Astrocyte (in vitro differentiated cells and primary cell): ENCODE measurements around the gene UVRAG. TPM values are rescaled to one million over a fixed set of nuclear protein-coding genes. Genes with fewer than 3 reads are reported as not detected.

Experiments used
- DNase-seq: peaks from one replicate; pipeline ENCODE4 v3.0.0-alpha.2; 2010; ENCODE audit warnings: low read depth
- FAIRE-seq: peaks from 2 replicates; lab custom pipeline; 2011; peaks lifted over from hg19 to GRCh38; lab: Jason Lieb, UNC
- H2AFZ ChIP-seq: 2 replicates; pipeline ENCODE4 v1.6.0; 2012; ENCODE audit warnings: low read depth, low read length, inconsistent platforms
- H3K27ac ChIP-seq: 2 replicates; pipeline ENCODE4 v1.5.1; 2011; ENCODE audit warnings: low read depth, low read length, inconsistent platforms
- H3K27me3 ChIP-seq: 2 replicates; pipeline ENCODE4 v1.6.0; 2011; ENCODE audit warnings: low read length, inconsistent platforms; ENCODE audit not compliant: insufficient read depth
- H3K36me3 ChIP-seq: 2 replicates; pipeline ENCODE4 v1.5.1; 2011; ENCODE audit warnings: low read length, inconsistent platforms; ENCODE audit not compliant: insufficient read depth
- H3K4me1 ChIP-seq: 2 replicates; pipeline ENCODE4 v1.5.1; 2011; ENCODE audit warnings: low read length, inconsistent platforms; ENCODE audit not compliant: insufficient read depth
- H3K4me2 ChIP-seq: 2 replicates; pipeline ENCODE4 v1.6.0; 2012; ENCODE audit warnings: low read length, inconsistent platforms
- H3K4me3 ChIP-seq: 2 replicates; pipeline ENCODE4 v1.5.1; 2011; ENCODE audit warnings: low read depth, mild to moderate bottlenecking, low read length, inconsistent platforms; ENCODE audit not compliant: insufficient read depth
- H3K79me2 ChIP-seq: 2 replicates; pipeline ENCODE4 v1.6.0; 2012; ENCODE audit warnings: mild to moderate bottlenecking, low read length, inconsistent platforms; ENCODE audit not compliant: insufficient read depth
- H3K9ac ChIP-seq: 2 replicates; pipeline ENCODE4 v1.6.0; 2012; ENCODE audit warnings: mild to moderate bottlenecking, low read length, inconsistent platforms
- H3K9me3 ChIP-seq: 2 replicates; pipeline ENCODE4 v1.5.1; 2012; ENCODE audit warnings: low read depth, mild to moderate bottlenecking, low read length, inconsistent platforms; ENCODE audit not compliant: insufficient read depth
- H4K20me1 ChIP-seq: 2 replicates; pipeline ENCODE4 v1.6.0; 2012; ENCODE audit warnings: low read length, inconsistent platforms; ENCODE audit not compliant: insufficient read depth
- H3K27ac Mint-ChIP-seq: one replicate; pipeline ENCODE4 v1.8.0; 2021; ENCODE audit warnings: mild to moderate bottlenecking, mixed read lengths; ENCODE audit not compliant: unreplicated experiment
- H3K27me3 Mint-ChIP-seq: one replicate; pipeline ENCODE4 v1.8.0; 2021; ENCODE audit warnings: low read depth, mixed read lengths; ENCODE audit not compliant: unreplicated experiment
- H3K36me3 Mint-ChIP-seq: one replicate; pipeline ENCODE4 v1.8.0; 2021; ENCODE audit warnings: low read depth, mixed read lengths; ENCODE audit not compliant: unreplicated experiment
- H3K4me1 Mint-ChIP-seq: one replicate; pipeline ENCODE4 v1.8.0; 2021; ENCODE audit warnings: low read depth, mixed read lengths; ENCODE audit not compliant: unreplicated experiment
- H3K4me3 Mint-ChIP-seq: one replicate; pipeline ENCODE4 v1.8.0; 2021; ENCODE audit warnings: mild to moderate bottlenecking, moderate library complexity, mixed read lengths; ENCODE audit not compliant: unreplicated experiment
- H3K9me3 Mint-ChIP-seq: one replicate; pipeline ENCODE4 v1.8.0; 2021; ENCODE audit warnings: mild to moderate bottlenecking, mixed read lengths; ENCODE audit not compliant: unreplicated experiment
- EZH2 ChIP-seq: IDR thresholded peaks from 2 replicates; pipeline ENCODE4 v1.6.1; 2012; ENCODE audit warnings: mild to moderate bottlenecking, low read length, inconsistent platforms; ENCODE audit not compliant: insufficient read depth
- total RNA-seq: library from RNA; stranded (reverse); gene quantifications from 2 replicates; pipeline ENCODE4 v1.2.1, GENCODE V29; 2021
- TF ChIP-seq, protein P1 (sequence below): IDR thresholded peaks from 2 replicates; pipeline ENCODE4 v1.5.1; 2011; ENCODE audit warnings: low read depth, mild to moderate bottlenecking, inconsistent platforms, low read length, moderate library complexity; ENCODE audit not compliant: insufficient read depth

Gene UVRAG
- total RNA-seq, 1 donor from 2014 or later = 15.3 TPM

- H3K4me3 Mint-ChIP-seq = no peak overlapping the region
- H3K27ac Mint-ChIP-seq = no peak overlapping the region
- no peaks in the 10 kb centered on the region for H3K9me3 ChIP-seq
- H3K36me3 ChIP-seq = no peaks in the 10 kb centered on the region
- peaks cover 1% of the 10 kb centered on the region for H3K36me3 Mint-ChIP-seq
- H3K27me3 Mint-ChIP-seq = peaks cover 3% of the 10 kb centered on the region
- H3K9me3 Mint-ChIP-seq = no peaks in the 10 kb centered on the region
- DNase-seq (no peak), FAIRE-seq (no peak)
- H3K27me3 ChIP-seq = no peaks in the 10 kb centered on the region
- no peak overlapping the region for H3K9ac ChIP-seq
- no peak overlapping the region for H3K4me3 ChIP-seq
- H3K4me2 ChIP-seq = no peak overlapping the region
- TF ChIP-seq EZH2 = no peak
- TF ChIP-seq, protein P1, sequence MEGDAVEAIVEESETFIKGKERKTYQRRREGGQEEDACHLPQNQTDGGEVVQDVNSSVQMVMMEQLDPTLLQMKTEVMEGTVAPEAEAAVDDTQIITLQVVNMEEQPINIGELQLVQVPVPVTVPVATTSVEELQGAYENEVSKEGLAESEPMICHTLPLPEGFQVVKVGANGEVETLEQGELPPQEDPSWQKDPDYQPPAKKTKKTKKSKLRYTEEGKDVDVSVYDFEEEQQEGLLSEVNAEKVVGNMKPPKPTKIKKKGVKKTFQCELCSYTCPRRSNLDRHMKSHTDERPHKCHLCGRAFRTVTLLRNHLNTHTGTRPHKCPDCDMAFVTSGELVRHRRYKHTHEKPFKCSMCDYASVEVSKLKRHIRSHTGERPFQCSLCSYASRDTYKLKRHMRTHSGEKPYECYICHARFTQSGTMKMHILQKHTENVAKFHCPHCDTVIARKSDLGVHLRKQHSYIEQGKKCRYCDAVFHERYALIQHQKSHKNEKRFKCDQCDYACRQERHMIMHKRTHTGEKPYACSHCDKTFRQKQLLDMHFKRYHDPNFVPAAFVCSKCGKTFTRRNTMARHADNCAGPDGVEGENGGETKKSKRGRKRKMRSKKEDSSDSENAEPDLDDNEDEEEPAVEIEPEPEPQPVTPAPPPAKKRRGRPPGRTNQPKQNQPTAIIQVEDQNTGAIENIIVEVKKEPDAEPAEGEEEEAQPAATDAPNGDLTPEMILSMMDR = no peak
- H3K4me1 Mint-ChIP-seq = peaks cover 4% of the 10 kb centered on the region
- H3K4me1 ChIP-seq = peaks cover 6% of the 10 kb centered on the region
- H3K79me2 ChIP-seq = no peaks in the 10 kb centered on the region
- H4K20me1 ChIP-seq = no peaks in the 10 kb centered on the region
- H3K27ac ChIP-seq = no peak overlapping the region
- no peak overlapping the region for H2AFZ ChIP-seq
Measured at GRCh38 chr11:75800728-75801361, 14.2 kb upstream of the UVRAG start.

GRCh38 chr11:75801362-75802020 is 13.5 kb upstream of the UVRAG start:
- Histone ChIP-seq H3K36me3 (no peaks in the 10 kb centered on the region), H3K4me1 (peaks cover 6% of the 10 kb centered on the region), H4K20me1 (no peaks in the 10 kb centered on the region), H3K9ac (no peak overlapping the region), H2AFZ (no peak overlapping the region), H3K4me3 (no peak overlapping the region), H3K4me2 (no peak overlapping the region), H3K27me3 (no peaks in the 10 kb centered on the region), H3K79me2 (no peaks in the 10 kb centered on the region), H3K27ac (no peak overlapping the region), H3K9me3 (no peaks in the 10 kb centered on the region)
- DNase-seq = no peak
- no peak overlapping the region for H3K27ac Mint-ChIP-seq
- no peak overlapping the region for H3K4me3 Mint-ChIP-seq
- H3K4me1 Mint-ChIP-seq = peaks cover 4% of the 10 kb centered on the region
- peaks cover 3% of the 10 kb centered on the region for H3K27me3 Mint-ChIP-seq
- TF ChIP-seq EZH2 = no peak
- TF ChIP-seq, protein P1 = no peak
- no peaks in the 10 kb centered on the region for H3K9me3 Mint-ChIP-seq
- H3K36me3 Mint-ChIP-seq = no peaks in the 10 kb centered on the region
- FAIRE-seq = no peak
